ENCODE measurements around the gene PRADC1. TPM values are rescaled to one million over a fixed set of nuclear protein-coding genes. Genes with fewer than 3 reads are reported as not detected.

The PRADC1 gene
- total RNA-seq, 4 donors from 2014 or later, result 14.4 to 31.5 (median 21.5) TPM

DNA sequence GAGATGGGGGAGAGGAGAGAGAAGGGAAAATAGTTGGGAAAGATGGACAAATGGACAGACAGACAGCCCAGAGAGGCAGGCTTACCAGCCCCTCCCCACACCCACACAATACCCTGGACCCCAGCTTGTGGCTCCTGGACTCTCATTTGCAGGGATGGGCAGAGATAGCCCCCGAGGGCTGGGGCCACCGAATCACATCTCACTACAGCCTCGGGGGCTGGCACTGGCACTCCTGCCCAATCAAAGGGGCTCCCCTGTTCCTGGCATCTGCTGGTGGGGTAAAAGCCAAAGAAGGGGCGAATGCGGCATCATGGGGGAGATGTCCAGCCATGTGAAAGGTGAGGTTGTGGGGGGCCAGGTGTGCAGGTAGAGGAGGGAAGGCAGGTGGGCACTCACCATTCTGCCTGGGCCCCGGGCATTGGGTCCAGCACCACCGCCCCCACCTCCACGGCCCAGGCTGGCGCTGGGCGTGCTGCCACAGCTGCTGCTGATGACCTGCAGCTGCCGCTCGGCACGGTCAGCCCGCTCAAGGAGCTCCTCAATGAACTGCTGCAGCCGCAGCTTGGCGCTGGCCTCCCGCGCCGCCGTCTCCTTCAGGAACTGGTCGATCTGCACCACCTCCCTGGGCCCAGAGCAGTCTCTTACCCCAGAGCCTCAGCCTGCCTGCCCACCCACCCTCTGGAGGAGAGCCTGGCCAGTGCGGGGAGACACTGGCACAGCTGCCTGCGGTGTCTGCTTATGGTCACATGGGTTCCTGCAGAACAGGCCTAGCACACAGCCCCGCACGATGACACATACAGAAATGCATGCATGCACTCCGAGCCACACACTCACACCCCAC, 33.2 kb upstream of the PRADC1 start:
- no peaks in the 10 kb centered on the region for H3K36me3 ChIP-seq
- TF ChIP-seq POLR2A (IDR thresholded peaks at IDR 0.05) (no peak), EP300 (IDR thresholded peaks at IDR 0.05) (no peak)
- TF ChIP-seq, protein P1, sequence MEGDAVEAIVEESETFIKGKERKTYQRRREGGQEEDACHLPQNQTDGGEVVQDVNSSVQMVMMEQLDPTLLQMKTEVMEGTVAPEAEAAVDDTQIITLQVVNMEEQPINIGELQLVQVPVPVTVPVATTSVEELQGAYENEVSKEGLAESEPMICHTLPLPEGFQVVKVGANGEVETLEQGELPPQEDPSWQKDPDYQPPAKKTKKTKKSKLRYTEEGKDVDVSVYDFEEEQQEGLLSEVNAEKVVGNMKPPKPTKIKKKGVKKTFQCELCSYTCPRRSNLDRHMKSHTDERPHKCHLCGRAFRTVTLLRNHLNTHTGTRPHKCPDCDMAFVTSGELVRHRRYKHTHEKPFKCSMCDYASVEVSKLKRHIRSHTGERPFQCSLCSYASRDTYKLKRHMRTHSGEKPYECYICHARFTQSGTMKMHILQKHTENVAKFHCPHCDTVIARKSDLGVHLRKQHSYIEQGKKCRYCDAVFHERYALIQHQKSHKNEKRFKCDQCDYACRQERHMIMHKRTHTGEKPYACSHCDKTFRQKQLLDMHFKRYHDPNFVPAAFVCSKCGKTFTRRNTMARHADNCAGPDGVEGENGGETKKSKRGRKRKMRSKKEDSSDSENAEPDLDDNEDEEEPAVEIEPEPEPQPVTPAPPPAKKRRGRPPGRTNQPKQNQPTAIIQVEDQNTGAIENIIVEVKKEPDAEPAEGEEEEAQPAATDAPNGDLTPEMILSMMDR (IDR thresholded peaks at IDR 0.05), result no peak
- H3K9me3 ChIP-seq, result no peaks in the 10 kb centered on the region
- H3K27ac ChIP-seq, result no peak overlapping the region
- H3K4me1 ChIP-seq, result peaks cover 0 to 8% (median 3%) of the 10 kb centered on the region in 4 donors
- no peak overlapping the region for H3K4me3 ChIP-seq
- 82 to 88% methylated on average over 16 to 26 of the region's 26 CpGs for WGBS, 2 donors
- peaks cover 0 to 48% of the 10 kb centered on the region in 2 donors for H3K27me3 ChIP-seq
- DNase-seq (ENCODE audit: low spot score in 2 of 2), result no peak

DNA sequence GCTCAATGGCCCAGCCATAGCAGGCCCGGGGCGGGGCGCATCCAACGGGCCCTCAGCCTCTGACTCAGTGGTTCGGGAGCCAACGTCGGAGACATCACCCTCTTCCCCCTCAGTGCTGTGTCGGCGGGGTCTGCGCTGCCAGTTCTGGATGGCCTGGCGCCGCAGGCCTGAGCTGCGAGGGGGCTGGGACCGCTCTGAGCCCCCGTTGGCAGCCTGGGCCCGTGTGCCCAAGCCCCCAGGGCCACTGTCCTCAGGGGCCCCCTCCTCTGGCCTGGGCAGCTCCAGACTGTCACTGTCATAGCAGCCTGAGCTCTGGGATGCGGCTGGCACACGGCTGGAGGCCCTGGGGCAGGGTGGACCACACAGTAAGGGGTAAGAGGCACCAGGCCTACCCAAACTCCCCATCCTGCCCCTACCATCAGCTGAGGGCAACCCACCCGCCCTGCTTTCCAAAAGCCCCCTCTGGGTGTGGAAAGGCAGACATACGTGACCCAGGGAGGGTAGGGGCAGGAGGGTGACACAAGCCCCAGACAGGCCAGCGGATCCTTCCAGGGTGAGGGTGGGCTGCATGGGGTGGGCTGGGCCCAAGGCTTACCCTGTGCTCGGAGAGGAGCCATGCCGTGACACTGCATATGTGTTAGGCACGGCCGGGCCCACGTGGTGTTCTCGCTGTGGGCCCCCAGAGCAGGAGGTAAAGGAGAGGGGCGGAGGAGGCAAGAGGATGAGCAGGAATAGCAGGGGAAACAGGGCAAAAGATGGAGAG, 32.4 kb upstream of the PRADC1 start:
- WGBS, 2 donors, result 83 to 88% methylated on average over 13 to 27 of the region's 28 CpGs

DNA sequence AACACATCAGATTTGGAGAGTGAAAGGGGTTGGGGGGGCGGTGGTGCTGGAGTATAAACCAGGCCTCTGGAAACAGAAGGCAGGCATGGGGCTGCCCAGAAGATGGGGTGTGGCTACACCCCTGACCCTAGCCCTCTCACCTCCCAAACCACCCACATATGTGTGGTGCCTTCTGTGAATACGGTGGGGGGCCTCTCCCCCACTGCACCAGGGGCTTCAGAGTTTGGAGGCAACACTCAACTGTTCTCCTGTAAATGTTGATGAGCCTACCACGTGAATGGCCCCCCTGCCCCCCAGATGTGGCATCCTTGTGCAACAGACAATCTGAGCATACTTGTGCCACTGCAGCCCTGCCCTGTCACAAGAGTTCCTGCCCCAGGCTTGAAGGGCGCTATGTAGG, 31.7 kb upstream of the PRADC1 start:
- 65 to 82% methylated on average over 4 of the region's 4 CpGs for WGBS, 2 donors
- Histone ChIP-seq H3K27me3 (peaks cover 0 to 33% of the 10 kb centered on the region in 2 donors), H3K9me3 (no peaks in the 10 kb centered on the region), H3K4me3 (no peak overlapping the region), H3K27ac (no peak overlapping the region), H3K36me3 (no peaks in the 10 kb centered on the region), H3K4me1 (peaks cover 0 to 8% (median 3%) of the 10 kb centered on the region in 4 donors)
- no peak for DNase-seq (ENCODE audit: low spot score in 2 of 2)
- TF ChIP-seq, protein P1 (IDR thresholded peaks at IDR 0.05), result no peak
- TF ChIP-seq EP300 (IDR thresholded peaks at IDR 0.05), result no peak
- no peak for TF ChIP-seq POLR2A (IDR thresholded peaks at IDR 0.05)

More for the DNA sequence above, 32.4 kb upstream of the PRADC1 start:
- H3K4me3 ChIP-seq, result no peak overlapping the region
- peaks cover 0 to 8% (median 3%) of the 10 kb centered on the region in 4 donors for H3K4me1 ChIP-seq
- no peak overlapping the region for H3K27ac ChIP-seq
- no peak for TF ChIP-seq POLR2A (IDR thresholded peaks at IDR 0.05)
- TF ChIP-seq, protein P1 (IDR thresholded peaks at IDR 0.05), result no peak
- no peak for TF ChIP-seq EP300 (IDR thresholded peaks at IDR 0.05)
- no peak for DNase-seq (ENCODE audit: low spot score in 2 of 2)
- H3K36me3 ChIP-seq, result no peaks in the 10 kb centered on the region
- peaks cover 0 to 40% of the 10 kb centered on the region in 2 donors for H3K27me3 ChIP-seq
- H3K9me3 ChIP-seq, result no peaks in the 10 kb centered on the region

DNA sequence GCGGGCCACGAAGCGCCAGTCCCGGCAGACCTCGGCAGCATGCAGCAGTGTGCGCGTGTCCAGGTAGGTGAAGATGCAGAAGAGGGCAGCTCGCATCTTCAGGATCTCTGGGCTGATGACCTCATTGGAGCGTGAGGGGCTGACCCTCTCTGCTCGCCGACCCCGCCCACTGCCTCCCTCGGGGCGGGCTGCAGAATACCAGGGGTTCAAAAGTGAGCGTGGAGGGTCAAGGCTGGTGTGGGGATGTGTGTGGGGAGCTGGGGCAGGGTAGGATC, 31.2 kb upstream of the PRADC1 start:
- H3K27ac ChIP-seq, result no peak overlapping the region
- H3K4me1 ChIP-seq, result peaks cover 0 to 8% (median 3%) of the 10 kb centered on the region in 4 donors
- no peaks in the 10 kb centered on the region for H3K36me3 ChIP-seq
- no peak overlapping the region for H3K4me3 ChIP-seq
- H3K9me3 ChIP-seq, result no peaks in the 10 kb centered on the region
- no peak for DNase-seq (ENCODE audit: low spot score in 2 of 2)
- TF ChIP-seq EP300 (IDR thresholded peaks at IDR 0.05), result no peak
- no peak for TF ChIP-seq POLR2A (IDR thresholded peaks at IDR 0.05)
- TF ChIP-seq, protein P1 (IDR thresholded peaks at IDR 0.05), result no peak
- 79 to 88% methylated on average over 10 to 12 of the region's 15 CpGs for WGBS, 2 donors
- H3K27me3 ChIP-seq, result peaks cover 0 to 30% of the 10 kb centered on the region in 2 donors

Measured in tibial nerve (tissue), 4 donors.